HTERT RPE-1 (cell line): ENCODE measurements around the gene DENR.

ENCODE experiments used
- in situ Hi-C: fragments of 300-500 bp; cut with MboI; formaldehyde crosslinking; loops from 4 replicates; pipeline ENCODE4 v1.14.3; 2020; ENCODE audit warnings: low sequenced_read_pairs

Gene DENR

DNA sequence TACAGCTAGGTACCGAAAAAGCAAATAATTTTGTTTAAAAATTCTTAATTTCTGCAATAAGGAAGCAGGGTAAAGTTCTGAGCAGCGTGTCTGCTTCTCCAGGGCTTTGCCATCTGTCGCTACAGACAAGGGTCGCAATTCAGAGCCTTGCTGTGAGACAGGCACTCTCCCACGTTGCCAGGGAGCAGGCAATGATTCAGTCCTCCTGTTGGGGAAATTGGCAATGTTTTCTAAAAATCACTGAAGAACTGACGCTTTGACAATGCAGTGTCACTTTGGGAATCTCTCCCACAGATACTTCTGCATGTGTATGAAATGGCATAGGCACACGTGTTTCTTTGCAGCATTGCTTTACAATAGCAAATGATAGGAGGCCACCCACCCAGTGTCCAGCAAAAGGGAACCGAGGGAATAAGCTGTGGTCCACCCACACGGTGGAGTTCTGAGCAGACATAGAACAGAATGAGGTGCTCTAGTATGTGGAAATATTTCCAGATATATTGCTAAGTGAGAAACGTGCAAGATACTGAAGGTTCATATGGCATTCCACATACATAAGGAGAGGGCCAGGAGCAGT, 66.7 kb downstream of the DENR start:
- in situ Hi-C loops: no loop called here

DNA sequence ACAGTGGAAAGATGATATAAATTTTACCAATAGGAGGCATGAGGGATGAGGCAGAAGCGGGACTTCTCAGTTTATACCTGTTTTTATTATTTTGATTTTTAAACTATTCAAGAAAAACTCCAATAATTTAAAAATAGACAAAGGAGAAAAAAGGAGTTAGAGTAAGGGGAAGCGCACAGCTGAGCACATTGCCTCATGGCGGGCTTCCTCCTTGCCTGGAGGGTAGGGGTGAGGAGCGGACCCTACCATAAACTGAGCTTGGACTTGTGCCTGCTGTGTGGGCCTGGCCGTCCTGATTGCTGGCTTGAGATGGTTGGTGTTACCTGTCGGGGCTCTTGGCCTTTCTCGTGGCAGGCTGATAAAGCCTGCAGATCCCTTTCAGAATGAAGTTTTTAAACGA, 67.5 kb downstream of the DENR start:
- in situ Hi-C loops: no loop called here
